GM18858 (cell line): ENCODE data around the gene SNX4.
"Not testable (repeated sequence)": the region's sequence is repeated elsewhere in the genome, so short reads cannot be mapped to it uniquely, and the experiment has no call there.

Experiments
- ATAC-seq: cut with Tn5 transposase; IDR thresholded peaks from one replicate; pipeline ENCODE4 v1.9.1; 2021; ENCODE audit not compliant: unreplicated experiment

Gene SNX4

DNA sequence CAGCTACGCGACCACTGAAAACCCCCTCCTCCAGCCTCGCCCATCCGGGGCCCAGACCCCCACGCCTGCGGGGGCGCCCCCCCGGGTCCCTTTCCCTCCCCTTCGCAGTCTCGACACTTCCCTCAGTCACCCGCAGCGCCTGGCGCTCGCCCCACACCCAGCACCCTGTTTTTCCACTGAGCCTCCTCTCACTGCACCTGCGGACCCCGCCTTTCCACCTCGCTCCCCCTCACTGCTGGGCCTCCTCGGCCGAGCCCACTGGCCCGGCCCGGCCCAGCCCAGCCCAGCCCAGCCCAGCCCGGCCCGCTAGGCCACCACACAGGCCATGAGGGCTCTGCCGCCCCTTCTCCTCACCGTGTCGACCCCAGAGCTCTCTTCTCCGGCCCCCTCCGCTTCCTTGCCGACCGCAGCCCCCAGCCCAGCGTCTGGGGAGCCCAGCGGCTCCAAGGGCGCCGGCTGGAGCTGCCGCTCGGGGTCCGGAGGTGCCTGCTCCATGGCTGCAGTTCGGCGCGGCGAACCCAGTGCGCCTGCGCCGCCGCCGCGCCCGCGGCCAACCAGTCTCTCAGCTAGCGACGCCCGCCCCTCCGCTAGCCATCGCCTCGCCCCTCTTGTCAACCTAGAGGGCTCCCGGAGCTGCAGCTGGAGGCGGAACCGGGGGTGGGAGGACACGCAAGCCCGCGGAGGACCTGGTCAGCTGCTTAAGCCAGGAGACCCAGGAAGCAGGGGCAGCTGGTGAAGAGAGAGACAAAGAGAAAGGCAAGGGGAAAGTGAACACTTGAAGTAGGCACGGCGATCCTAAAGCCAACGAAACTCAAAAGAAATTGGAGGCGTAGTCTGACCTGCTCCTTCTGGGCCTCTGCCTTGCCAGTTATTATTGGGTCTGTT lies at the start of gene SNX4:
Gene SNX4 (minus strand): TSS at position 525 of the 885 bp plus-strand sequence. CDS start 30 bp downstream, at position 495.
- ATAC-seq: peak; percentile 76

DNA sequence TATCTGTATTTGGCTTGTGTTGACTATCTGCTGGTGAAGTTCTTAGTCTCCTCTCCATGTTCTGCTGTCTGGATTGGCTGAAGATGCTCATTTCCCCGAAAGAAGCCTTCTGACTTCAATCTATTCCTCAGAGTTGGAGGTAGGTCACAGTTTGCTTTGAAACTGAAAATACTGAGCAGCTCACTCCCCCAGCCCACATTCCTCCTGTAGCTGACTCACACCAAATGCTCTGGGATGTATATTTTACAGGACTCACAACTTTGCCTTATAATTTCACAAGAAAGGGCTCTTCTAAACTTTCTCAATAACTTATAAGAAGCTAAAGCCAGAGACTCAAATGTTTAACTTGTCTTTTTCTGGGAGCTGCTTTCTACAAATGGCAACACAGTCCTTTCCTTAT lies 36.3 kb upstream of the SNX4 start:
- no peak for ATAC-seq

DNA sequence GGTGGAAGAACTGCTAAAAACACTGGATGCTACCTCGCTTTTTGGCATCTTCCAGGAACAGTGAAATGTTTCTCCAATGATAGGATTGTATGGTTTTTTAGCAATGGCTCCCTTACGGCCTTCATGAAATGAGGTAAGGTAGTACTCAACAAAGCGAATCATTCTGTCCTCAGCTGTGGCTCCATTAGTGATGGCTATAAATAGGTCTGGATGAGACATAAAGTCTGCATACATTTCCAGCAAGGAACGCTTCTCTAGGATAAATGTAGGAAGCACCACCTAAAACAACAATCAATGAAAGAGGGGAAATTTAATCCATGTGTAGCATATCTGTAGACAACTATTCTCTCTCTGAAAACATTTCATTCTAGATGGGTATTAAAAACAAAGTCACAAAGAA lies 32.4 kb upstream of the SNX4 start:
- ATAC-seq: no peak

DNA sequence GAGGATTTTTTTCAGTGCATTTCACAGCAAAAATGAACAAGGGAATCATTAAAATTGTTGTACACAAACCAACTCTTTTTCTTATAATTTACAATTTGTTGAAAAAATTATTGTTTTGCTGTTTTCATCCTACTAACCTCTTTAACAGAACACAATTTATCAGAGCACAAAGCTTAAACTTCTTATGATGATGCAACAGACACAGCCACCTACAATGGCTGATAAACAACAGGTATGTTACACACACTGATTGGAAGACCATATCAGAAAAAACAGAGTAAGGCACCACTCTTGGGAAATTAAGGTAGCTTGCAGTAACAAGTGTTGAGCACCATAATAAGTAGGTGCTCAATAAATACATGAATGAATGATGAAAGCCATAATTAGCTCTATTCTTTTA lies 8.9 kb upstream of the SNX4 start:
- ATAC-seq: no peak

DNA sequence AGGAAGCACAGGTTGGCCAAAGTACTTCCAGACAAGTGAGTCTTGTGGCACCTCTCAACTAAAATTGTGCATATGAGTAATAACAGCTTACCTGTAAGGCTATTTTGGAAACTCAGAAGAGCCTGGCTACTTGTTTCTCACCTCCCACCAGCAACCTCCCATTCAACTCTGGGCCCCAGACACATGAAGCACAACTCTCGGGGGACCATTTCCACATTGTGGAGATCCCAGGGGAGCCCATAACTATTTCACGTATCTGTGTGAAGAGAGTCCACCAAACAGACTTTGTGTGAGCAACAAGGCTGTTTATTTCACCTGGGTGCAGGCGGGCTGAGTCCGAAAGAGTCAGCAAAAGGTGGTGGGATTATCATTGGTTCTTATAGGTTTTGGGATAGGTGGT lies 5.2 kb upstream of the SNX4 start:
- no peak for ATAC-seq

DNA sequence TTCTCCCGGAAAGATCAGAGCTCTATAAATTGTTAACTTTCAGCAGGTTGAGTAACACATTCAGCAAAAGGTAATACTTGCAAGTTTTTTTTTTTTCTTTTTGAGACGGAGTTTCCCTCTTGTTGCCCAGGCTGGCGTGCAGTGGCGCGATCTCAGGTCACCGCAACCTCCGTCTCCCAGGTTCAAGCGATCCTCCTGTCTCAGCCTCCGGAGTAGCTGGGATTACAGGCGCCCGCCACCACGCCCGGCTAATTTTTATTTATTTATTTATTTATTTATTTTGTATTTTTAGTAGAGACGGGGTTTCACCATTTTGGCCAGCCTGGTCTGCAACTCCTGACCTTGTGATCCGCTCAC lies 539 bp upstream of the SNX4 start:
- ATAC-seq: not testable (repeated sequence)

DNA sequence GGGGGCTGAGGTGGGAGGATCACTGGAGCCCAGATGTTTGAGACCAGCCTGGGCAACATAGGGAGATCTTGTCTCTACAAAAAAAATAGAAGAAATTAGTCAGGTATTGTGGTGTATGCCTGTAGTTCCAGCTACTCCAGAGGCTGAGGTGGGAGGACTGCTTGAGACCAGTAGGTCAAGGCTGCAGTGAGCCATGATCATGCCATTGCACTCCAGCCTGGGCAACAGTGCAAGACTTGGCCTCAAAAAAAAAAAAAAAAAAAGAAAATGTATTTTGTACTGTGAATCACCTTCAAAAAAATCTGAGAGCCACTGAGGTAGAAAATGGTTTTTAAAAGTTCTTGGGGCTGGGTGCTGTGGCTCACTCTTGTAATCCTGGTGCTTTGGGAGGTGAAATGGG lies 4.6 kb downstream of the SNX4 start:
- no peak for ATAC-seq

DNA sequence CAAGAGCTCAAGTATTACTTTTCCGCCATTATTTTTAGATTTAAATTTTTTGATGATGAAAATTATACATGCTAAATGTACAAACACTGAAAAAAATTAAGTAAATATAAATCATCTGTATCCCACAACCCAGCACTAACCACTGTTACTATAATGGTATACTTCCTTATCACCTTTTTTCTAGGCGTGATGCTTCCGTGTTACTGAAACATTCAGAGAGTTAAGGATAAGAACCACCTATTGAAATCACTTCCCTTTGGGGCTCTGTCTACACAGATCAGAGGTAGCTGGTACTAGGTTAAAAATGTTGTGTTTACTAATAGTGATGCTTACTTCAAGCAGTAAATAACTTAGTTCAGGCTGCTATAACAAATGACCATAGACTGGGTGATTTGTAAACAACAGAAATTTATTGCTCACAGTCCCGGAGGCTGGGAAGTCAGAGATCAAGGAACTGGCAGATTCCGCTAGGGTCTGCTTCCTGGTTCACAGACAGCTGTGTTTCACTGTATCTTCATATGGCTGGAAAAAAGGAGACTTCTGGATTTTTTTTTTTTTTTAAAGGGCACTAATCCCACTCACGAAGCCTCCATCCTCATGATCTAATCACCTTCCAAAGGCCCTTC lies 6.4 kb downstream of the SNX4 start:
- no peak for ATAC-seq

DNA sequence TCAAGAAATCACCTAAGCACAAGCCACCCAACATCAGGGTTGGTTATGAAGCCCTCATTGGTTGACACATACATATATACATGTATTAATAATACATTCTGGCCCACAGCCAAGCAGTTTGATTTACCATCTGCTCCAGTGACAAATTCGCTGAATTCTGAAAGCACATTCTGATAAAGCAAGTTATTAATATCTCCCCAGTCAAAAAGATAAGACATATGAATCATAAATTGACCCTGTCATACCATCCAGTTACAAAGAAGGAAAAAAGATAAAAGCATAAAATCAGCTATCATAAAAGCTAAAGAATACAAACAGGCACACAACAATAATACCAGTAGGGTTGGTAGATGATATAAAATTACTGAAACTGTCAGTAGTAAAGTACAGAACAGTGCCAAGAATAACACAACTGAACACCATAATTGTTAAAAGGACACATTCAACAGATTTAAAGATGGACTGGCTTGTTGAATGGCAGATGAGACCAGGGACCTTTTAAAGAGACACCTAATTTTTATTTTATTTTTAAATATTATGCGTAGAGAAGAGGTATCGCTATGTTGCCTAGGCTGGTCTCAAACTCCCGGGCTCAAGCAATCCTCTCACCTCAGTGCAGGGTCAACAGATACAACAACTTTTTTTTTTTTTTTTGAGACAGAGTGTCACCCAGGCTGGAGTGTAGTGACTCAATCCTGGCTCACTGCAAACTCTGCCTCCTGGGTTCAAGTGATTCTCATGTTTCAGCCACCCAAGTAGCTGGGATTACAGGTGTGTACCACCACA lies 7.7 kb downstream of the SNX4 start:
- ATAC-seq: no peak

DNA sequence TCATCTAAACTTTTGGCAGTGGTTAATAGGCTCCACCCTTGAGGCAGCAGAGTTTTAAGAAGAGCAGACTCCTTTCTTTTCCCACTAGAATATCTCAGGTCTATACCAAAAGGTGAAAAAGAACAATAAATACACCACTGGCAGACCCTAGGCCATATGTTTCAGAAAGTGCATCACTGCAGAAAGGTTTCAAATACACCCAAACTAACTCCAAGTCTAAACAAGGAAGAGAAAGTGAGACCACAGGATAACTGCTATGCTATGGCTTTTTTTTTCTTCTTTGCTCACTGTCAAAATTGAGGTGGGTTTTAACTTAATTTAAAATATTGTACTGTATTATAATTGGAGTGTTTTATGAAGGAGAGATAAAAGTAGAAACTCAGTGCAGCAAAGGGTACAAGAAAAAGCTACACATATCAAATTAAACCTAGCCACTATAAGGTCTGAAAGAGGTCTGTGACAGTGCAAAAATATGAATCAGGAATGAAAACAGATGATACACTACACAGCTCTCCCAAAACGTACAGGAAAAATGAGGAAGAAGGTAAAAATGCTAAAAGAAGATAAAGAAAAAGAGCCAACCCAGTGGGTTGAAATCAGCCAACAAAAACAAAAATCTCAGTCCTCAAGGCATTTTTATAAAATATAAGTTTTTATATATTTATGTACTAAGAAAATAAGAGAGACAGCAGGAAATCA lies 8.4 kb downstream of the SNX4 start:
- ATAC-seq: no peak

DNA sequence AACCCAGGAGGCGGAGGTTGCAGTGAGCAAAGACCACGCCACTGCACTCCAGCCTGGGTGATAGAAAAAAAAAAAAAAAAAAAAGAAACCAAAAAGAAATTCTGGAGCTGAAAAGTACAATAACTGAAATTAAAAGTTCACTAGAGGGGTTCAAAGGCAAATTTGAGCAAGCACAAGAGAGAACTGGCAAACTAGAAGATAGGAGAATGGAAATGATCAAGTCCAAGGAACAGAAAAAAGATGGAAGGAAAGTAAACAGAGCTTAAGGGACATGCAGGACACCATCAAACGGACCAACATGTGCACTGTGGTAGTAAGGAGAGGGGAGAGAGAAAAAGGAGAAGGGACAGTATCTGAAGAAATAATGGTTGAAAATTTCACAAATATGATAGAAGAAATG lies 12.9 kb downstream of the SNX4 start:
- no peak for ATAC-seq

DNA sequence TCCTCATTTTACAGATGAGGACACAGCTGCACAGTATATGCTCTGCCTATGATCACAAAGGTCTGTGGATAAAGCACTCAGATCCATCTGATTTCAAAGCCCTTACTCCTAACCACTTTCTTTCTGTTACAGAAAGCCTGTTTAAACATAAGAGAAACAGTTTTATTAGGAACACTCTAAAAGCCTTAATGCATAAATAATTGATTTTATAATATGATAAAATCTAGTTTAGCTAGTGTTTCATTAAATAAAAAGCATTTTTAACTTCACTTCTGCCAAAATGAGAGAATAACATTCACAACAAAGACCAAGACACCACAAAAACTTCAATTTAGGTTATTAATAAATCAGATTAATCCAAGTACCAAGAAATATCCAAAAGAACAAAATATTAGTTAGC lies 21.4 kb downstream of the SNX4 start:
- ATAC-seq: no peak

DNA sequence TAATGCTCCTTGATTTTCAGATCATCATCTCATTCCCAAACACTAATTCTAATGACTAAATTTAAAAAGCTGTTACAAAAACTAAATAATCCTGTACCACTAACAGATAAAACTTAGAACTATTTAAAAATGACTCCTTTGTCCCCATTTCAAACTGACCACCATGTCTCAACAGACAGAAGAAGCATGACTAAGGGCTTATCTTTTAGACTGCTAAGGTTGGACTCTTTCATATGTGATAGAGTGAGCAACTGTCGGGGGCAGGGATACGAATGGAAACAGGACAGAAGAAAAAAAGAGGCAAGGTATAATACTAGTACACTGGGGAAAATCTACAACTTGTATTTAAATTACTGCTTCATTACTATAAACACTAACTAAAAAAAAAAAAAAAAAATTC lies 23.3 kb downstream of the SNX4 start:
- ATAC-seq: no peak

DNA sequence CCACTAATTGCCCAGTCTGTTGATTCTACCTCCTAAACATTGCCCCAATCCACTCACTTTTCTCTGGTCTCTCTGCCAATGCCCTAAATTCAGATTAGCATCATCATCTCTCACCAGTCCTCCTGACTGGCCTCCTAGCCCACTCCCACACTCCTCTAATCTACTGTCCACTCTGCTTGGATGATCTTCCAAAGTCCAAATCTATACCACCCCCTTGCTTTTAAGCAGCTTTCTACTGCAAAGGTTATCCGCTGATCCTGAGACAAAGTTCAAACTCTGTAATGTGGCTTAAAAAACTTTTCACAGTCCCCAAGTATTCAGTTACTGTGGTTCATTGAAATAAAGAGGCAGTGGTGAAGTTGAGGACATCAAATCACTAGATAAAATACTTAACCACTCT lies 37.6 kb downstream of the SNX4 start:
- ATAC-seq: no peak

DNA sequence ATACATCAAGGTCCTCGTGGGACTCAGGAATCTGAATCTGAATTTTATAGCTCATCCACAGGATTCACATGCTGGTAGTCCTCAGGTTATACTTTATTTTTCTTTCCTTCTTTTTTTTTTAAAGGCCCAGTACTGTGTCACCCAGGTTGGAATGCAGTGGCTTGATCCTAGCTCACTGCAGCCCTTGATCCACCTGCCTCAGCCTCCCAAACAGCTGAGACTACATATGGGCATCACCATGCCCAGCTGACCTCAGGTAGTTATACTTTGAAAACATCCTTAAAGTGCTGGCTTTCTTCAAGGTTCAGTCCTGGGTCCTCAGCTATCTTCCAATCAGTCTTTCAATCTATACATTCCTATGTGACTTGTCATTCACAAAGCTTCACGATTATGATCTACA lies 38.2 kb downstream of the SNX4 start:
- ATAC-seq: no peak

DNA sequence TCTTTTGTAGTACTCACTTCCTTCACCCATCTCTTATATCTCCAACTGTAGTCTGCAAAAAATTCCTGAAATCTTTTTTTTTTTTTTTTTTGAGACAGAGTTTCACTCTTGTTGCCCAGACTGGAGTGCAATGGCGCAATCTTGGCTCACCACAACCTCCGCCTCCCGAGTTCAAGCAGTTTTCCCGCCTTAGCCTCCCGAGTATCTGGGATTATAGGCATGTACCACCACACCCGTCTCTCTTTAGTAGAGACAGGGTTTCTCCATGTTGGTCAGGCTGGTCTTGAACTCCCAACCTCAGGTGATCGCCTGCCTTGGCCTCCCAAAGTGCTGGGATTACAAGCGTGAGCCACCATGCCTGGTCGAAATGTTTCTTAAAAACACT lies 38.6 kb downstream of the SNX4 start:
- not testable (repeated sequence) for ATAC-seq

DNA sequence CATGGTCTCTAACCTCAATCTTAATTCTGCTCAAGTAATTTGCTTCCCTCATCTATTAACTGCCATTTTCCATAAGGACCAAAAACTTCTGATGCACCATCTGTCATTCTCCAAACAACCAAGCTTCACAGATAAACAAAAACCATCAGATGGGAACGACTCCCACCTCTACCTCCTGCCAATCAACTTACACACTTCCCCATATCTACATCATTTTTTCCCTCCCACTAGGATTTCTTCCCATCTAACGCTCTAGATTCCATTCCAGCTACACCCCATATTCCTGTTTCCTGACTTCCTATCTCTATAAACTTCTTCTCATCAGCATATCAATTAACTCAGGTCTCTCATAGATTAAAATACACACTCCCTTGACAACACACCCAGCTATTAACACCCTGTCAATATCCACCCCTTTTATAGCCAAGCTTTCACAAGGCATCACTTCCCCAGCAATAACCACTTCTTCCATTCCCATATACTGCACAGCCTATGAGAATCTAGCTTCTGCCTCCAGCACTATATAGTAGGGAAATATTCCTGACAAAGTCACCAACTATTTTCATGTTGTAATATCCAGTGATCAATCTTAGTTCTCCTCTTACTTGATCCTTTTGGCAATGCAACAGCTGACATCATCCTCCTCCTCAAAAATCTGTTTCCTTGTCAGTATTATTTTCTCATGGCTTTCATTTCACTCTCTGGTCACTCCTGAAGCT lies 39.2 kb downstream of the SNX4 start:
- ATAC-seq: no peak

DNA sequence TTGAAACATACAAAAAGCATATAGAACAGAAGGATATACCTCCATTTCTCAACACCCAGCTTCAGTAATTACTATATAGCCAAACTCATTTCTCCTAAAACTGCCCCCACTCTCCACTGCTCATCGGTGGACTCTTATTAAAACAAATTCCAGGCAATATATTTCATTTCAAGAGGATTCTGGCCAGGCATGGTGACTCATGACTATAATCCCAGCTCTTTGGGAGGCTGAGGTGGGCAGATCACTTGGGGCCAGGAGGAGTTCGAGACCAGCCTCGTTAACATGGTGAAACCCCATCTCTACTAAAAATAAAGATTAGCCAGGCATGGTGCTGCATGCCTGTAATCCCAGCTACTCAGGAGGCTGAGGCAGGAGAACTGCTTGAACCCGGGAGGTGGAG lies 40.9 kb downstream of the SNX4 start:
- no peak for ATAC-seq

DNA sequence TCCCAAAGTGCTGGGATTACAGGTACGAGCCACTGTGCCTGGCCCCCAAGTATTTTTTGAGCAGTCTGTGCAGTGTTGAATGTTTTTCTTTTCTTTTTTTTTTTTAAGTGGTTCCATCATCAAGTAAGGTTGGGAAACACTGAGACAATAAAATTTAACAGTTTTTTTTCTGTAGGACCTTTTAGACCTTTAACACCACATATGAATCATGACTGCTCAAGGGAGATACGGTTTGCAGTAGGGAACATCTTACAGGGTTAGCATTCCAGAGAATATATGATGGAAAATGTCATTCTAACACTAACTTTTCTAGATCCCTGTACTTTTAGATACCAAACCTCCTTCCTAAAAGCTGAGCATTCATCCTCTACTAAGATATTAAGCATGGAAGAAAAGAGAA lies 41.7 kb downstream of the SNX4 start:
- no peak for ATAC-seq

DNA sequence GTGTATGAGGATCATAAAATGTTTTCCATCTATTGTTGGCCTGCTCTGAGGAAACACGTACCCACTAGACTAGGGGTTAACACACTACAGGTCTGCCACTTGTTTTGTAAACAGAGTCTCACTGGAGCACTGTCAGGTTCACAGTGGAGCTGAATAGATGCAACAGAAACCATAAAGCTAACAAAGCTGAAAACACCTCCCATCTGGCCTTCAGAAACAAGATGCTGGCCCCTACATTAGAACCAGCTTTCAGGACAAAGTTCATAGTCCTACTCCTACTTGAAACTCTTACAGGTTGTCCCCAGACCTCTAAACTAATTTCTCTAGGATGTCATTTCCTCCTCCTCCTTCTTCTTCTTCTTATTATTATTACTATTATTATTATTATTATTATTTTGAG lies 42.3 kb downstream of the SNX4 start:
- ATAC-seq: no peak

DNA sequence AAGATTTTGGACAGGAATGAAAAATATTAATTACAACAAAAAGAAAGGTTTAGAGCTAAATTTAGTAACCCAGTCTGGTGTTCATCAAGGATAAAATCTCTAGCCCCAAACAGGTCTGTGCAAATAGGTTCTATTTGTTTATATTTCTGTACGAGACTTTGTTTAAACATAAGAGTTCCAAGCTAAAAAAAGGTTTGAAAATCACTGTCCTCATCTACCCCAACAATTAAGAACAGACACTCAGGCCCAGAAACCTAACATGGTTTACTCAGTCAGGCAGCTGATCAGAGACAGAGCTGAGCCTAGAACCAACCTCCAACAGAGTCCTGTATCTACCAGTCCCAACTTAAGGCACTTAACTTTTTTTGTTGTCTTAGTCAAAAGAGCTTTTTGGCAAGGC lies 49.3 kb downstream of the SNX4 start:
- no peak for ATAC-seq
